ENCODE data around the gene VPS72.

GRCh38 chr1:151193856-151194255 lies 3.9 kb upstream of the VPS72 start:
- TF ChIP-seq, protein P1, sequence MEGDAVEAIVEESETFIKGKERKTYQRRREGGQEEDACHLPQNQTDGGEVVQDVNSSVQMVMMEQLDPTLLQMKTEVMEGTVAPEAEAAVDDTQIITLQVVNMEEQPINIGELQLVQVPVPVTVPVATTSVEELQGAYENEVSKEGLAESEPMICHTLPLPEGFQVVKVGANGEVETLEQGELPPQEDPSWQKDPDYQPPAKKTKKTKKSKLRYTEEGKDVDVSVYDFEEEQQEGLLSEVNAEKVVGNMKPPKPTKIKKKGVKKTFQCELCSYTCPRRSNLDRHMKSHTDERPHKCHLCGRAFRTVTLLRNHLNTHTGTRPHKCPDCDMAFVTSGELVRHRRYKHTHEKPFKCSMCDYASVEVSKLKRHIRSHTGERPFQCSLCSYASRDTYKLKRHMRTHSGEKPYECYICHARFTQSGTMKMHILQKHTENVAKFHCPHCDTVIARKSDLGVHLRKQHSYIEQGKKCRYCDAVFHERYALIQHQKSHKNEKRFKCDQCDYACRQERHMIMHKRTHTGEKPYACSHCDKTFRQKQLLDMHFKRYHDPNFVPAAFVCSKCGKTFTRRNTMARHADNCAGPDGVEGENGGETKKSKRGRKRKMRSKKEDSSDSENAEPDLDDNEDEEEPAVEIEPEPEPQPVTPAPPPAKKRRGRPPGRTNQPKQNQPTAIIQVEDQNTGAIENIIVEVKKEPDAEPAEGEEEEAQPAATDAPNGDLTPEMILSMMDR (conservative IDR thresholded peaks at IDR 0.05; ENCODE audit: low read depth, low read length) = no peak
- TF ChIP-seq EZH2 (IDR thresholded peaks at IDR 0.05; ENCODE audit: low read length, unreplicated experiment) (no peak), EZH2phosphoT487 (IDR thresholded peaks at IDR 0.05; ENCODE audit: borderline replicate concordance, low read length) (no peak)

Data from PC-3 (cell line).